NT2/D1 (cell line): Measurements from ENCODE around the gene FANCG.

Experiments
- YY1 ChIP-seq: IDR thresholded peaks from 2 replicates; pipeline ENCODE4 v1.6.1; 2011; ENCODE audit not compliant: insufficient read length, insufficient read depth
- ZNF274 ChIP-seq: IDR thresholded peaks from 2 replicates; pipeline ENCODE4 v1.6.1; 2011; ENCODE audit warnings: mild to moderate bottlenecking, low read depth, low read length

DNA sequence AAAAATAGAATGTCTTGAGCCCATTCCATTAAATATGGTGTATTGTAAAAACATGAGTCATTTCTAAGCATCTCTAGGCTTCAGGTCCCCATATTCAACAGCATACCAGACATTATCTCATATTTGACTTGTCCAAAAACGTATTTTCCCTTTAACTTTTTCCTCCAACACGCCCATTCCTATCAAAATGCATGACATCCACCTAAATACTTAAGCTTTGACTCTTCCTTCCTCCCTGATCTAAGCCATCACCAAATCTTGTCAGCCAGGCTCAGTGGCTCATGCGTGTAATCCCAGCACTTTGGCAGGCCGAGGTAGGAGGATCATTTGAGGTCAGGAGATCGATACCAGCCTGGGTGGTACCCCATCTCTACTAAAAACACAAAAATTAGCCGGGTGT, 31.2 kb downstream of the FANCG start:
- TF ChIP-seq ZNF274 = no peak
- no peak for TF ChIP-seq YY1
